ENCODE measurements around the gene CACNB4.

DNA sequence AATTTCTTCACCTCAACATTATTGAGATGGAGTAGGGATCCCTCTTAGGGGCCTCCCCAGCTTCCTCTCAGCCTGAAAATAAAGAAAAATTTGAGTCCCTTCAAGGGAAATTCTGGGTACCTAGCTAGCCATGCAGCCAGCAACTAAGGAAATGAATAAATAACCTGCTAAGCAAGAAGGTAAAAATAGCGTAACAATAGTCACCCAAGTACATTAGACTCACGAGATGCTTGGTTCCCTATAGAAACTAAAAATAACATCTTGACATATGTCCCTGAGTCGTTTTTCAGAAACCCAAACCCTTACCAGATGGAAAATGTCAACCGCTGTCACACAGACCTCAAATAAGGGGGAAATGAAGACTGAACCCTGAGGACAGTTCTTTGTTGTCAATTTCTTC lies 51.9 kb downstream of the CACNB4 start:
- TF ChIP-seq, protein P1, sequence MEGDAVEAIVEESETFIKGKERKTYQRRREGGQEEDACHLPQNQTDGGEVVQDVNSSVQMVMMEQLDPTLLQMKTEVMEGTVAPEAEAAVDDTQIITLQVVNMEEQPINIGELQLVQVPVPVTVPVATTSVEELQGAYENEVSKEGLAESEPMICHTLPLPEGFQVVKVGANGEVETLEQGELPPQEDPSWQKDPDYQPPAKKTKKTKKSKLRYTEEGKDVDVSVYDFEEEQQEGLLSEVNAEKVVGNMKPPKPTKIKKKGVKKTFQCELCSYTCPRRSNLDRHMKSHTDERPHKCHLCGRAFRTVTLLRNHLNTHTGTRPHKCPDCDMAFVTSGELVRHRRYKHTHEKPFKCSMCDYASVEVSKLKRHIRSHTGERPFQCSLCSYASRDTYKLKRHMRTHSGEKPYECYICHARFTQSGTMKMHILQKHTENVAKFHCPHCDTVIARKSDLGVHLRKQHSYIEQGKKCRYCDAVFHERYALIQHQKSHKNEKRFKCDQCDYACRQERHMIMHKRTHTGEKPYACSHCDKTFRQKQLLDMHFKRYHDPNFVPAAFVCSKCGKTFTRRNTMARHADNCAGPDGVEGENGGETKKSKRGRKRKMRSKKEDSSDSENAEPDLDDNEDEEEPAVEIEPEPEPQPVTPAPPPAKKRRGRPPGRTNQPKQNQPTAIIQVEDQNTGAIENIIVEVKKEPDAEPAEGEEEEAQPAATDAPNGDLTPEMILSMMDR (IDR thresholded peaks at IDR 0.05): no peak
- no peak for TF ChIP-seq POLR2A (IDR thresholded peaks at IDR 0.05)

All from sigmoid colon (tissue), 3 donors.